Right lung (tissue), 10 donors: Measurements from ENCODE around the gene RPL11. TPM values are rescaled to one million over a fixed set of nuclear protein-coding genes. Genes with fewer than 3 reads are reported as not detected.
"Not testable (repeated sequence)": the region's sequence is repeated elsewhere in the genome, so short reads cannot be mapped to it uniquely, and the experiment has no call there.

Source experiments
- DNase-seq, 2 donors: peaks; one replicate each; pipeline ENCODE4 v3.0.0-alpha.2; 2013
- long read RNA-seq, 8 donors: transcript quantifications; one replicate each; lab custom pipeline, GENCODE V29; 2026
- polyA plus RNA-seq, 5 donors: library from polyadenylated mRNA; unstranded; fragments of 120-200 nt; gene quantifications; one replicate each; pipeline versions ENCODE4 v1.2.1 to v1.2.3, GENCODE V29; 2013; ENCODE audit warnings: inconsistent platforms in 1 of 5, low replicate concordance in 1 of 5; ENCODE audit not compliant: insufficient read length in 5 of 5, insufficient read depth in 1 of 5

RPL11 gene
- 1,000 to 10,000 TPM; 2,753 to 3,538 (median 2,785) TPM for polyA plus RNA-seq
- long read RNA-seq, donor 1, transcript RPL11-201 (6 exons, 660 nt) = minor isoform, 248 of 4,104 reads
- long read RNA-seq, donor 1, transcript RPL11-203 (5 exons, 879 nt) = minor isoform, 531 of 4,104 reads
- long read RNA-seq, donor 1, transcript RPL11-206 (6 exons, 1,017 nt) = major isoform, 1,614 of 4,104 reads
- long read RNA-seq, donor 1, transcript RPL11-205 (4 exons, 539 nt) = minor isoform, 48 of 4,104 reads
- long read RNA-seq, donor 1, partial matches to known transcripts = 1,541 of 4,104 reads
- long read RNA-seq, donor 1, other reads (novel, unspliced or antisense) = 119 of 4,104 reads
- long read RNA-seq, donor 2, transcript RPL11-206 (6 exons, 1,017 nt) = major isoform, 1,002 of 2,043 reads
- long read RNA-seq, donor 2, transcript RPL11-201 (6 exons, 660 nt) = minor isoform, 160 of 2,043 reads
- long read RNA-seq, donor 2, transcript RPL11-203 (5 exons, 879 nt) = minor isoform, 268 of 2,043 reads
- long read RNA-seq, donor 2, transcript RPL11-205 (4 exons, 539 nt) = minor isoform, 11 of 2,043 reads
- long read RNA-seq, donor 2, partial matches to known transcripts = 510 of 2,043 reads
- long read RNA-seq, donor 2, other reads (novel, unspliced or antisense) = 89 of 2,043 reads
- long read RNA-seq, donor 3, transcript RPL11-206 (6 exons, 1,017 nt) = major isoform, 978 of 2,637 reads
- long read RNA-seq, donor 3, transcript RPL11-201 (6 exons, 660 nt) = minor isoform, 134 of 2,637 reads
- long read RNA-seq, donor 3, transcript RPL11-203 (5 exons, 879 nt) = minor isoform, 275 of 2,637 reads
- long read RNA-seq, donor 3, transcript RPL11-205 (4 exons, 539 nt) = minor isoform, 25 of 2,637 reads
- long read RNA-seq, donor 3, partial matches to known transcripts = 1,126 of 2,637 reads
- long read RNA-seq, donor 3, other reads (novel, unspliced or antisense) = 99 of 2,637 reads
- long read RNA-seq, donor 4, transcript RPL11-201 (6 exons, 660 nt) = minor isoform, 105 of 1,995 reads
- long read RNA-seq, donor 4, transcript RPL11-205 (4 exons, 539 nt) = minor isoform, 20 of 1,995 reads
- long read RNA-seq, donor 4, transcript RPL11-203 (5 exons, 879 nt) = minor isoform, 307 of 1,995 reads
- long read RNA-seq, donor 4, transcript RPL11-206 (6 exons, 1,017 nt) = major isoform, 699 of 1,995 reads
- long read RNA-seq, donor 4, partial matches to known transcripts = 812 of 1,995 reads
- long read RNA-seq, donor 4, other reads (novel, unspliced or antisense) = 52 of 1,995 reads
- long read RNA-seq, donor 5, transcript RPL11-205 (4 exons, 539 nt) = minor isoform, 27 of 4,042 reads
- long read RNA-seq, donor 5, transcript RPL11-203 (5 exons, 879 nt) = minor isoform, 393 of 4,042 reads
- long read RNA-seq, donor 5, transcript RPL11-201 (6 exons, 660 nt) = minor isoform, 259 of 4,042 reads
- long read RNA-seq, donor 5, transcript RPL11-206 (6 exons, 1,017 nt) = major isoform, 1,914 of 4,042 reads
- long read RNA-seq, donor 5, partial matches to known transcripts = 1,294 of 4,042 reads
- long read RNA-seq, donor 5, other reads (novel, unspliced or antisense) = 152 of 4,042 reads
- long read RNA-seq, donor 6, transcript RPL11-201 (6 exons, 660 nt) = minor isoform, 266 of 3,574 reads
- long read RNA-seq, donor 6, transcript RPL11-203 (5 exons, 879 nt) = minor isoform, 370 of 3,574 reads
- long read RNA-seq, donor 6, transcript RPL11-205 (4 exons, 539 nt) = minor isoform, 22 of 3,574 reads
- long read RNA-seq, donor 6, transcript RPL11-206 (6 exons, 1,017 nt) = major isoform, 1,741 of 3,574 reads
- long read RNA-seq, donor 6, partial matches to known transcripts = 1,000 of 3,574 reads
- long read RNA-seq, donor 6, other reads (novel, unspliced or antisense) = 172 of 3,574 reads
- long read RNA-seq, donor 7, transcript RPL11-206 (6 exons, 1,017 nt) = major isoform, 642 of 1,261 reads
- long read RNA-seq, donor 7, transcript RPL11-201 (6 exons, 660 nt) = minor isoform, 92 of 1,261 reads
- long read RNA-seq, donor 7, transcript RPL11-203 (5 exons, 879 nt) = minor isoform, 123 of 1,261 reads
- long read RNA-seq, donor 7, partial matches to known transcripts = 355 of 1,261 reads
- long read RNA-seq, donor 7, other reads (novel, unspliced or antisense) = 47 of 1,261 reads
- long read RNA-seq, donor 8, transcript RPL11-206 (6 exons, 1,017 nt) = major isoform, 495 of 1,194 reads
- long read RNA-seq, donor 8, transcript RPL11-205 (4 exons, 539 nt) = minor isoform, 12 of 1,194 reads
- long read RNA-seq, donor 8, transcript RPL11-201 (6 exons, 660 nt) = minor isoform, 77 of 1,194 reads
- long read RNA-seq, donor 8, transcript RPL11-203 (5 exons, 879 nt) = minor isoform, 139 of 1,194 reads
- long read RNA-seq, donor 8, partial matches to known transcripts = 437 of 1,194 reads
- long read RNA-seq, donor 8, other reads (novel, unspliced or antisense) = 33 of 1,194 reads

- DNase-seq = peak; percentile 93 to 94
These were observed at the start of gene RPL11 for GRCh38 chr1:23691499-23692307. TSS of gene RPL11 (plus strand) at chr1:23691806. CDS start at chr1:23691824, 18 bp downstream.

GRCh38 chr1:23643736-23644554 lies 47.7 kb upstream of the RPL11 start:
- no peak for DNase-seq

DNA sequence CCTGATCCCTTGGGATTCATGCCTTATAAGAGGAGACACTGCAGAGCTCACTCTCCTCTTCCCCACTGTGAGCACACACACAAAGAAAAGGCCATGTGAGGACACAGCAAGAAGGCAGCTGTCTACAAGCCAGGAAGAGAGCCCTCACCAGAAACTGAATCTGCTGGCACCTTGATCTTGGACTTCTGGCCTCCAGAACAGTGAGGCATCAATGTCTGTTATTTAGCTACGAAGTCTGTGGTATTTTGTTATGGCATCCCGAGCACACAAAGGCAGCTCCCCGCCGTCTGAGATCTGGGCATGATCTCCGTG lies 47.1 kb upstream of the RPL11 start:
- DNase-seq = no peak

DNA sequence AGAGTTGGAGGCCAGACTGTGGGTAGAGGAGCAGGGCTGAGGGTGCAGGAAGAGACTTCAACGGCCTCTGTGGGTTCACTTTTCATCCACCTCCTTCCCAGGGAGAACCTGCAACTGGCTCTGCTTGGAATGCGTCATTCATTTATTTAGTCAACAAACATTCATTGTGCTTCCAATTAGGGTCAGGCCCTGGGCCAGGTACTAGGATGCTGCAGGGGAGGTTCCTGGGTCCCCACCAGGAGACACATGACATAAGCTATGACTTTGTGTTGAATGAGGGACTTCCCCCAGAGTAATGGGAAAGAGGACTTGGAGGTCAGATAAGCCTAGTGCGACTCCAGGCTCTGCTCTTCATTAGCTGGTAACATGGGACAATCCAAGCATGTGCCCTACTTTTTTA lies 46.3 kb upstream of the RPL11 start:
- no peak for DNase-seq

GRCh38 chr1:23646091-23646490 lies 45.5 kb upstream of the RPL11 start:
- no peak for DNase-seq

DNA sequence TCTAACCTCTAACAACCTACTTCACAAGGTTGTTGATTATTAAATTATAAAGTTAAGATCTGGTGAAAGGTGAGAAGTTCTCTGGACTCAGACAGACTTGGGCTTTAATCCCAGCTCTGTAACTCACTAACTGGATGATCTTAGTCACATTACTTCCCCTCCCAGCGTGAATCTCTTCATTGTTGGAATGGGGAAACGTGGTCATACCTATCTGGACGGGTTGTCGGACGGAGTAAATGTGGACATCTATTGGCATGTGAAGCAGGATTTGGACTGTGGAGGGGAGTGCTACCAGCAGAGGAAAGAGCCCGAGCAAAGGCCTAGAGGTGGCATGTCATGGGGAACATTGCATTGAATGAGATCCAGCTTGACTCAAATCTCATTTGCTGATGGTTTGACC lies 45.1 kb upstream of the RPL11 start:
- DNase-seq = no peak

- DNase-seq = no peak
These were observed 43.0 kb upstream of the RPL11 start for GRCh38 chr1:23648576-23648975.

DNA sequence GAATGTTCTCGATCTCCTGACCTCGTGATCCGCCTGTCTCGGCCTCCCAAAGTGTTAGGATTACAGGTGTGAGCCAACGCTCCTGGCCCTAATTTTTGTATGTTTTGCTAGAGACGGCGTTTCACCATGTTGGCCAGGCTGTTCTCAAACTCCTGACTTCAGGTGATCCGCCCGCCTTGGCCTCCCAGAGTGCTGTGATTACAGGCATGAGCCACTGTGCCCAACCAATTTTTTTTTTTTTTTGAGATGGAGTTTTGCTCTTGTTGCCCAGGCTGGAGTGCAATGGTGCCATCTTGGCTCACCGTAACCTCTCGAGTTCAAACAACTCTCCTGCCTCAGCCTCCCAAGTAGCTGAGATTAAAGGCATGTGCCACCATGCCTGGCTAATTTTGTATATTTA lies 42.4 kb upstream of the RPL11 start:
- not testable (repeated sequence) for DNase-seq

- no peak for DNase-seq
These were observed 41.1 kb upstream of the RPL11 start for GRCh38 chr1:23650344-23650990.

- no peak for DNase-seq
These were observed 40.4 kb upstream of the RPL11 start for GRCh38 chr1:23651069-23651808.

DNA sequence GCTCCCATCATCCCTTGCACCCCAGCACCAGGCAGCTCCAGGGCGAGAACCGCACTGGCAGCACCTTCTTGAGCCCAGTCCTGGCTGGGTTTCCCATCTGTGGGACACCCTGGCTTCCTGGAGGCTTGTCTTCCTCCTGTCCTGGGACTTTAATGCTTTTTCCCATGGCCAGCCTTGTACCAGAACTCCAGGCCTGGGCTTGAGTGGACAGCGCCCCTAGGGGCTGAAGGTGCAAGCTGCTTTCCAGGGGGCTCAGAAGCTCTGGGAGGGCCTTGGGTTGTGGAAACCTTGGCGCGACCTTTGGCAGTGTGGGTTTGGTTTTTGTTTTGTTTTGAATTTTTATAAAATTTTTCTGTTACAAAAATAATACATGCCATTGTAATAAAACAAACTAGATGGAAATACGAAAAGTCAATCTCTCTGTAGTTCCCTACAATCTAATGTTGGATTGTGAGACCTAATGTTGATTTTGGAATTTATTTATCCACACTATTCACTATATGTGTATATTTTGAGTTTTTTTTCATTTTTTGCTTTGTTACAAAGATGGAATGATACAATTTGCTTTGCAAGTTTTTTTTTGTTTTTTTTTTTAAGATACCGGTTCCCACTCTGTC lies 33.8 kb upstream of the RPL11 start:
- peak in 1 of 2 donors; percentile 23 for DNase-seq

GRCh38 chr1:23660671-23661070 lies 30.9 kb upstream of the RPL11 start:
- no peak for DNase-seq

DNA sequence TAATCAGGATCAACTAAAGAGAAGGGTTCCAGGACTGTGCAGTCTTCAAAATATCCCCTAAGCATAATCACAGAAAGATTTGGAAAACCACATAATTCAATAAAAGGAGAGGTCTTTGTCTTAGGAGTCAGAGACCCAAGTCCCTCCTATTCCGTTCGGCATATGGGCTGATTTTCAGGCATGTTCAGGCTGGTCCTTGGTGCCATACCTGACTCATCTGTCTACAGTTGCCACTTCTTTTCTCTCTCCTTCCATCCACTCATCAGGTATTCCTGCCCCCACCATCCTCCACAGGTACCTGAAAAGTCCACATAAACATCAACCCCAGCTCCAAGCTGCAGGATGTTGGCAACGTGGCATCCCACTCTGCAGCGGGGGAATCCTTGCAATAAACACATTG lies 29.7 kb upstream of the RPL11 start:
- no peak for DNase-seq

GRCh38 chr1:23664837-23665795 lies 26.5 kb upstream of the RPL11 start:
- no peak for DNase-seq

DNA sequence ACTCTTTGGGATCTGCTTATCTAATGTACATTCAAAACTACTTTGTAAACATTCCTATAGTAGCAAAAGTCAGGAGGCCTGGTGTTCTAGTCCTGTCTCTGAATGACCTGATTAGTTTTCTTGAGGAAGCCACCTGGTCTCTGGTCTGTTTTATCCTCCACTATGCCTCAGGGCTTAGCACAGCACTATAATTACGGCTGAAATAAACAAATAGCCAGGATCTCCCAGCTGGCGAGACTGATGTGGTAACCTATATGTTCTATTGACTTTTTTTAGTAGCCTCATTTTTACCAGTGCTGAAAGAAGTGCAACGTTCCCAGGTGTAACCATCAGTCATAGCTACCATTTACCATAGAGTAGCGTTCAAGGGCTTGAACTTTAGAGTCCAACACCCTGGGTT lies 24.2 kb upstream of the RPL11 start:
- DNase-seq = no peak
